RCC 7860 (cell line): Measurements from ENCODE around the gene EXOSC5.
A peak's percentile ranks its signal among the peaks of the same experiment; 100 is the strongest.
"Not testable (repeated sequence)": the region's sequence is repeated elsewhere in the genome, so short reads cannot be mapped to it uniquely, and the experiment has no call there.

ENCODE experiments used
- DNase-seq: peaks from one replicate; pipeline ENCODE4 v3.0.0-alpha.2; 2015; ENCODE audit warnings: low spot score
- FAIRE-seq: peaks from 2 replicates; lab custom pipeline; 2012; peaks lifted over from hg19 to GRCh38; lab: Jason Lieb, UNC

Gene EXOSC5

DNA sequence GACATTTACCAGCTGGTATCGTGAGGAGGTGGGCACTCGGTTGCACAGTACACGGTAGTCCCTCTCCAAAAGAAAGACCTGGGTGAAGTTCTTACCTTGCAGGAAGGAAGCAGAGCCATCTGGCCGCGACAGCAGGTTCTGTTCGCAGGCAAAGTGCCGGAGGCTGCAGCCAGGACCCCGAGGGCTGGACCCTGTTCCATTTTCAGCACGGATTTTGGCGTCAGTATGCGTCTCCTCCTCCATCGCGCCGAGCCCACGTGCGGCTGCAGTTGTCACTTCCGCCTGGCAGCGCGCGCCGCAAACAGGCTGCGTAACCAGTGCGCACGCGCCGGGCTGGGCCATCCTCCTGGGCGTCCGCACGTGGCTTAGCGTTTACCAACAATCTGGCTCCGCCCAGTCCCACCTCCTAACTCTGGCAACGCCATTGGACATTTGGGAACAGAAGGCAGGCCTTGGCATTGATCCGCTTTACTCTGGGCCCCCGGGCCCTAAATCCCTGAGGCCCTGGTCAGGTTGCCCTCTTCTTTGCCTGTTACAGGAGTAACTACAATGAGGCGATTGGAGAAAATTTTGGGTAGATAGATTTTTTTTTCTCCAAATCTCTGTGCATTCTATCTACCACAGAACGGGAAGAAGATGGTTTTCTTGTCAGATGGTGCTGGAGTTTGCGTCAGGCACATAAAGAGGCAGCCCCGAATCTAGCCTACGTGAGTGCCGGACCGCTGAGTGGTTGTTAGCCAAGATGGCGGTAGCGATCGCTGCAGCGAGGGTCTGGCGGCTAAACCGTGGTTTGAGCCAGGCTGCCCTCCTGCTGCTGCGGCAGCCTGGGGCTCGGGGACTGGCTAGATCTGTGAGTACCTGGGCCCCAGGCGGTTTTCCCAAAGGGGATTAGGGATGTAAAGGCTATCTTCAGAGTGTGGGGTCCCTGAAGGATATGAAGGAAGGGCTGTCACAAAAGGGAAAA lies at the start of gene EXOSC5, which contains the start of gene BCKDHA:
Gene EXOSC5 (minus strand): TSS at position 274 of the 964 bp plus-strand sequence. CDS start 31 bp downstream, at position 243.
Gene BCKDHA (plus strand): TSS at position 733 of the 964 bp plus-strand sequence. CDS start 10 bp downstream, at position 743.
- peak; percentile 87 for FAIRE-seq

DNA sequence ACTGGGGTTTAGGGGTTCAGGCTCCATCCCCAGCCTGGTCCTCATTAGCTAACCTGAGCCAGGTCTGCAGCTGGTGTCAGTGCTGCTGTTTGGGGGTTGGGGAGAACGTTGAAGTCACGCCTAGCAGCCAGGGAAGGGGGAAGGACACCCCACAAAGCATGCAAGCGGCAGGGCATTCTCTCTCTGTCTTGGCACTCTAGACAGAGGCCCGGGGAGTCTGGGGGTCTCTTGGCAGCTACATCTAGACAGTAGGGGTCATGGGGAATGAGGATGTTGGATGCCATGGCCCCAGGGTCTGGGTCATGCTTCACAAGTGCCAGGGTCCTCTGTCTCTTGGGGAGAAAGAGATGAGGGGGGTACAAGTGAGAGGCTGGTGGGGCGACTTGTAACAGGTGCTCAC lies 48.4 kb upstream of the EXOSC5 start:
- FAIRE-seq (no peak), DNase-seq (no peak)

More for the DNA sequence above, at the start of gene EXOSC5, which contains the start of gene BCKDHA:
- DNase-seq = peak; percentile 98

DNA sequence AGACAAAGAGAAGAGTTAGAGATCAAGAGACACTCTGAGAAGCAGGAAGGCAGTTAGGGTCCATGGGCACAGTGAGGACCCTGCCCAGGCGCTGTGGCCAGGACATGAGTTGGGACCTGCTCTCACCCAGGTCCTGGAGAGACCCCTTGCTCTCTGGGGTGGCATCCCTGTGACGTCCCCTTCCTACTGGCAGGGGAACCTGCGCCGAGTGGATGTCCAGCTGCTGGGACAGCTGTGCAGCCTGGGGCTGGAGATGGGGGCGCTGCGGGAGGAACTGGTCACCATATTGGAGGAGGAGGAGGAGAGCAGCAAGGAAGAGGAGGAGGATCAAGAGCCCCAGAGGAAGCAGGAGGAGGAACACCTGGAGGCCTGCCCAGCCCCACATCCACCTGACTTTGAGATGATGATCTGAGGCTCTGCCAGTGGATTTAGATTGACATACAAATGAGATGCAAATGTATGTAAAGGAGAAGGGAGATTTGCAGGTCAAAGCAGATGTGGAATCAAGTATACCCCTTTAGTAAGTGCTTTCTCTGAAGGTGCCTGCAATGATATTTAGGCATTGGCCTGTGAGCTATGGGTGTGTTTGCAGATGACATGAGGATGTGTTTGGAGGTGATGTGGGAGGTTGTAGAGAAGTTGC lies 46.8 kb upstream of the EXOSC5 start:
- FAIRE-seq = no peak
- no peak for DNase-seq

DNA sequence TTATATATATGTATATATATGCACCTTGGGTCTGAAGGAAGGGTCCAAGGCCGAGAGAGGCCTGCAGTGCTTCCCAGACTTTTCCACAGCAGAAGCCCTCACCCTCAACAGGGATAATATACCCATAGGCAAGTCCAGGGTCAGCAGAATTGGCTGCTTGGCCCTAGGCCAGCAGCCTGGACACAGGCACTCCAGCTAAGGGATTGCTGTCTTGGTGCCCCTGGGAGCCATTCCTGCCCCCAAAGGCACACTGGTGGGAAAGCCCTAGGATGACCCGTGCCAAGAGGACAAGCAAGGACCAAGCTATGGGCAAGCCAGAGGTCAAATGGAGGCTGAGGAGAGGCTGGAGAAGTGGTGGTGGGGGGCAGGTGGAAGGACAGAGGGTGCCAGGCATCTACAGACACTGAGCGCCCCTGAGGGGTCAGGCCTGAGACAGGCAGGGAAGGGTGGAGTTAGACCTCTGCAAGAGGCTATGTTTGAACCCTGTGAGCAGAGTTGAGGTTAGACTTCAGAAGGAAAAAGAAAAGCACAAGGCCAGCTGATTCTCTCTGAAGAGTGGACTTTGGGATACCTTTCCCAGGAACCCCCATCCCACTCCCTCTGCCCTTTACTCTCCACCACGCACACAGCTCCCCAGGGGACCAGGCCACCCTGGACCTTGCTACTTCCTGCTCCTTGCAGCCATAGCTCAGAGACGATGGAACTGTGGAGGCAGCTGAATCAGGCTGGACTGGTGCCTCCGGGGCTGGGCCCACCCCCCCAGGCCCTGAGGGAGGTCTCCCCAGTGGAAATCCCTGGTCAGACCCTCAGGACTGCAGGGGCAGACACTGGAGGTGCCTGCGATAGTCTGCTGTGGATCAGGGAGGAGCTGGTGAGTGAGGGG lies 45.6 kb upstream of the EXOSC5 start, which contains the start of gene ERICH4:
Gene ERICH4 (plus strand): TSS at position 684 of the 883 bp plus-strand sequence. CDS start 14 bp downstream, at position 698.
- FAIRE-seq = no peak
- no peak for DNase-seq

DNA sequence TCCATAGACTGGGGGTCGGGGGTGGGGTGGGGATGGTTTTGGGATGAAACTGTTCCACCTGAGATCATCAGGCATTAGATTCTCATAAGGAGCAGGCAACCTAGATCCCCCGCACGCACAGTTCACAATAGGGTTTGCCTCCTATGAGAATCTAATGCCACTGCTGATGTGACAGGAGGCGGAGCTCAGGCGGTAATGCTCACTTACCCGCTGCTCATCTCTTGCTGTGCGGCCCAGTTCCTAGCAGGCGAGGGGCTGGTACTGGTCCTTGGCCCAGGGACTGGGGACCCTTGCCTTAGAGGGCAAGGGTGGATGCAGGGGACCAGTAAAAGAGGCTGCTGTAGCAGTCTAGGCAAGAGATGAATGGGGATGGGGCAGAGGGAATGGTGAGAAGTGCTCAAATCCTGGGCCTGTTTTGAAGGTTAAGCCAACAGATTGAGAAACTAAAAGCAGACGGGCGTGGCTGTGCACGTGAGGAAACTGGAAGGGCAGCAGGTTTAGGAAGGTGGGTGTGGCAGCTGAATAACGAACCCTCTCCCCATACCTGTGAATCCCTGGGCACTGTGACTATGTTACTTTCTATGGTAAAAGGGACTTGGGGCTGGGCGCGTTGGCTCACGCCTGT lies 44.3 kb upstream of the EXOSC5 start:
- FAIRE-seq = no peak
- no peak for DNase-seq

DNA sequence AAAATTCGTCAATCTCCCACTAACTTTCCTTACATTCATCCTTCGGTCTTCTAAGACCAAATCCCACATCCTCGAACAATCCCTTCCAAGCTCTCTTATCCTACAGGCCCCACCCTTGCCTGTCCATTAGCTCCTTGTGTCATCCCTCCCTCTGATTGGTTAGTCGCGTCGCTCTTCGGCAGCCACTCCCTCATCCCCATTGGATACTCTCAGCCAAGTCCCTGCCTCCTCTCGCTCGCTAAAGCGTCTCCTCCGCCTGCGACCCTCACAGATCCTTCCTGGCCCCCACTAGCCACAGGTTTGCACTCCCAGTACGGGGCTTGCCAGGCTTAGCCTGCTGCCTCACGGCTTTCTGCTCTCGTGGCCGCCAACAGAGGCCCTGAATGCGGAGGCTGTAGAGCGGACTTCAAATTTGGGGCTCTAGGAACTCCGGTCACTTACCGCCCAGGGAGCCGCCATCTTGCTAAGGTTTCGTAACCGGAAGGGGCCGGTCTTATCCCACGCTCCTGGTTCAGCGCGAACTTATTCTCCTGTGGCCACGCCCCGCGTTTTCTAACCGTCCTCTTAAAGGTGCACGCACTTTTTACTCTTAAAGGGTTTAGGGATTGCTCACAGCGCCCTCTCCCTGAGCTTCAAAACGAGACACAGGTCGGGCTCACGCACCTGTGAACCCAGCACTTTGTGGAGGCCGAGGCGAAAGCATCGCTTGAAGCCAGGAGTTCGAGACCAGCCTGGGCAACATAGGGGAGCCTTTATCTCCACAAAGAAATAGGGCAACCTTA lies 42.5 kb upstream of the EXOSC5 start, which contains the start of gene DMAC2:
Gene DMAC2 (minus strand): TSS at position 472 of the 782 bp plus-strand sequence. CDS start 13 bp downstream, at position 459.
- DNase-seq (peak; percentile 89), FAIRE-seq (peak; percentile 85)

DNA sequence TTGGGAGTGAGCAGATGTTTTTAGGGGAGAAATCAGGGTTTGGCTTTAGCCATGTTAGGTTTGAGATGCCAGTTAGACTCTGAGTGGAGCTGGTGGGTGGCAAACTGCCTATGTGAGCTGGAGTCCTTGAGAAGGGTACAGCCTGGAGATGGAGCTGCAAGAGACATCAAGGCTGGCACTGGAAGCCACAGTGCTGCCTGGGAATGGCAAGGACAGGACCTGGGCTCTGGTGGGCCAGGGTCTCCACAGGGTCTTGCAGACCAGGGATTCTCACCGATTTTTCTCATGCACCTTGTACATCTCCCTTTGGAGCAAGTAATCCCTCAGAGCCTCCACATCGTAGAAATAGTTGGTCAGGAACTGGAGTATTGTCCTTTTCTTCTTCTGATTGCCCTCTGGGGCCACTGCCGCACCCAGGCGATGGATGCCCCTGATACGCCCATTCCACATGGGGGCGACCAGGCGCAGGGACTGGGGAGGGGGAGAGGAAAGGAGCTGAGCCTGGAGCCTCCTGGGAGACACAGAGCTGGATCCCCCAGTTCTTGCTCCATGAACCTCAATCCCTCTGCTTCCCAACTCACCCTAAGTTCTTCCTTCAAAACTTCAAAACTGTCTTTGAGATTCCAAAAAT lies 40.9 kb upstream of the EXOSC5 start:
- DNase-seq (no peak), FAIRE-seq (no peak)

DNA sequence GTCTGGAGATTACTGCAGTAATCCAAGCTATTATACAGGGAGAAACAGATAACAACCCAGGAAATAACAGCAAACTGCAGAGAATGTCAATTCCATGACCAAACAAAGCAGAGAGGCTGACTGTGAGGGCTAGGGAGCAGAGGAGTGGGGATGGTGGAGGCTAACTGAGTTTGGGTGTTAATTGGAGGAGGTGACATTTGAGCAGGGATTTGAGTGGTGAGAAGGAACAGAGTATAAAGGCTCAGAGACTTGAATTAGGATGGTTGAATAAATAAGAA lies 39.5 kb upstream of the EXOSC5 start:
- DNase-seq (no peak), FAIRE-seq (no peak)

DNA sequence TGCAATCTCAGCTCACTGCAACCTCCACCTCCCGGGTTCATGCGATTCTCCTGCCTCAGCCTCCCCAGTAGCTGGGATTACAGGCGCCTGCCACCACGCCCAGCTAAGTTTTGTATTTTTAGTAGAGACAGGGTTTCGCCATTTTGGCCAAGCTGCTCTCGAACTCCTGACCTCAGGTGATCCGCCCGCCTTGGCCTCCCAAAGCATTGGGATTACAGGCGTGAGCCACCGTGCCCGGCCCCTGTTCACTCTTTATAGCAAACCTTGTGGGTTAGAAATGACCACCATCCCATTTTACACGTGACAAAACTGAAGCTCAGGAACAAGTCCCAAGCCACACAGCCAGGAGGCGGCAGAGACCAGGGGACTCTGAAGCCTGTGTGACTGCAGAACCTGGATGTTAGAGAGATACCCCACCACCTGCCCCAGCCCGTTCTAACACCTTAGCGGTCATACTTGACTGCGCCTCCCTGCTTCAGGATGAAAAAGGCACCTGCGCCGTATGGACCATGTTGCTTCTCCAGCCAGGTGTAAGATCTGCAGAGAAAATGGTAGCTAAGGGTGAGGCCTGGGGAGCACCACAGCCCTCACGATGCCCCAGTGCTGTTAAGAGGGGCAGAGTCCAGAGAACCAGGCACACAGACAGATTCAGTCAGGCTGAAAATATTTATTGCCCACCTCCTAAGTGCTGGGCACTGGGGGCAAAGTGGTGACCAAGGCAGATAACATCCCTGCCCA lies 38.9 kb upstream of the EXOSC5 start:
- no peak for DNase-seq
- FAIRE-seq = no peak

DNA sequence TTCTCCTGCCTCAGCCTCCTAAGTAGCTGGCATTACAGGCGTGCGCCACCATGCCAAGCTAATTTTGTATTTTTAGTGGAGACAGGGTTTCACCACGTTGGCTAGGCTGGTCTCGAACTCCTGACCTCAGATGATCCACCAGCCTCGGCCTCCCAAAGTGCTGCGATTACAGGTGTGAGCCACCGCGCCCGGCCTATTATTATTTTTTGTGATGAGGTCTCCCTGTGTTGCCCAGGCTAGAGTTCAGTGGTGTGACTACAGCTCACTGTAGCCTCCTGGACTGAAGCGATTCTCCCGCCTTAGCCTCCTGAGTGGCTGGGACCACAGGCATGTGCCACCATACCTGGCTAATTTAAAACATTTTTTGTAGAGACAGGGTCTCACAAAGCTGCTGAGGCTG lies 38.2 kb upstream of the EXOSC5 start:
- FAIRE-seq, DNase-seq: not testable (repeated sequence)

DNA sequence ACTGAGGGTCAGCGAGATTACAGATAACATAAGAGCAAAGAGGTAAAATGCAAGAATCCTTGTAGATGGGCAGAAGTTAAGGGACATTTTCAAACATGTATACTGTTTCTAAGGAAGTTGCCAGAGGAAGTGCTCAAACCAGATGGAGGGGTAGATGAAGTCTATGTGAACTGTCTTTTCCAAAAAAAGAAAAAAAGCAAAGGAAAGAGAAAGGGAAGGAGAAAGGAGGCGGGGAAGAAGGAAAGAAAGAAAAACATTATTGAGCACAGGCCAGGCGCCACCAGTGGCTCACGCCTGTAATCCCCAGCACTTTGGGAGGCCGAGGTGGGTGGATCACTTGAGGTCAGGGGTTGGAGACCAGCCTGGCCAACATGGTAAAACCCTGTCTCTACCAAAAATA lies 37.3 kb upstream of the EXOSC5 start:
- no peak for DNase-seq
- FAIRE-seq = no peak

DNA sequence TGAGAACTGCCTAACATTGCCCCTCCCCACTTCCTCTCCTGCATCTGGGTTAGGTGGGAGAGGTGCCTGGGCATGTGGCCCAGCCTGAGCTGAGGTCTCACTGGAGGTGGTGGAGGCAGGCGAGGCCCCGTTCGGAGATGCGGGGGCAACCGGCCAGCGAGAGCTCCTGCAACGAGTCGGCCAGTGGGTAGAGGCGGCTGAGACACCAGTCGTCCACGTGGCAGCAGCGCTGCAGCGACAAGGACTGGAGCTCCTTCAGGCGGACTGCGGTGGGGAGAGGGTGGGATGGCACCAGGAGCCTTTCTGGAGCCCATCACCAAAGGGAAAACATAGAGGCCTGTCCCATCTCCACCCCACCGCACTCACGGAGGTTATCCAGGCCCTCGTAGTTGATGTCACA lies 36.0 kb upstream of the EXOSC5 start:
- FAIRE-seq (no peak), DNase-seq (no peak)

DNA sequence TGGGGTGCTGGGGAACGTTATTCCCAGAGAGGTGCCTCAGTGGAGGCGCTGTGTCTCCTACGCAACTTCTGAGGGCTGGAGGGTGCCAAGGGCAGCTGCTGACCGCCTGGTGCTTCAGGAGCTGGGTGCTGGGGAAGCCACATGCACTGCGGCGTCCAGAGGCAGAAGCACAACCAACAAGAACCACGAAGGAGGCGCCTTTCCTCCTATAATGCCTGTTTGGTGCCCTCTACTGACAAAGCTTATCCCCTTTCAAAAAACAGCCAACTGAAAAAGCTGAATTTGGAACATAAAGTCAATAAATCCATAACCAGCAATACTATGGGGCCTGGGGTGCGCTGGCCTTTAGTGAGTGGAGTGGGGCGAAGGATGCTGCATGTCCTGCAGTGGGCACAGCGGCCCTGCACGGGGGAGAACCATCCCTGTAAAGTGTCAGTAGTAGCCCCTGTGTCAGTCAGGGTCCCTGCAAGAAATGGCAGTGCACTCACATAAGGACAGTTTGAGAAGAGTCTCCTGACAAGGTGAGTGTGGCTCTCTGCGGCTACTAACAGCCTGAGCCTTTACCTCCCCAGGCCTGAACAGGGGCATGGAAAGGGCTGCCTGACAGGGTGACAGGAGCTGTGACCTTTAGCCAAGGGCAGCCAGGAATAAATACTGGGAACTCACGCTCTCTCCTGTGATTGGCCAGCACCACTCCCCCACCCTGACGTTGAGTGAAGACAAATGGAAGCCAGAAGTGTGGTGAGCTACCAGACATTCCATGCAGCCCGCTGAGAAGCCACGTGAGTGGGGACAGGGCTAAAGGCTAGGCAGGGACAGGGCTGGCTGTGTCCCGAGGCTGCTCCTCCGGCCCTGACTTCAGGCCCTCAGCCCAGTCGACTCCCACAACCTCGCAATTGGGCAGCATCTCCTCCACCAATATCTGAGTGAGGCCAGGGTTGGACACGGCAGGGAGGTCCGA lies 34.5 kb upstream of the EXOSC5 start:
- DNase-seq (no peak), FAIRE-seq (no peak)

DNA sequence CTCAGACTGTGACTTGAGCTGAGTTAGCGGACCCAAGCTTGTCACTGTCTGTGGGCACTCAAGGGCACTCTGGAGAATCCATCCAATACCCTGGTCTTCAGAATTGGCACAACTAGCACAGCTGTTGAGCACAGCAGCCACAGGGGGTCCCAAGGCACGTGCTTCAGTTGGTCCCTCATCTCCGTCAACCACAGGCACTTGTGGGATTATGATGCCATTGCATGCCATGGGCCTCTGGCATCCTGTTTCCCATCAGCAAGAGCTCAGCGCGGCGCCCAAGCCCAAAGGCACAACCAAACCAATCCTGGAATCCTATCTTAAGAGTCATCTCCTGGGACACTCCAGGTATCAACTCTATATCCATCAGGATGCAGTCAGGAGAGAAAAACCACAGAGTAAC lies 33.8 kb upstream of the EXOSC5 start:
- DNase-seq (peak; percentile 7), FAIRE-seq (no peak)

DNA sequence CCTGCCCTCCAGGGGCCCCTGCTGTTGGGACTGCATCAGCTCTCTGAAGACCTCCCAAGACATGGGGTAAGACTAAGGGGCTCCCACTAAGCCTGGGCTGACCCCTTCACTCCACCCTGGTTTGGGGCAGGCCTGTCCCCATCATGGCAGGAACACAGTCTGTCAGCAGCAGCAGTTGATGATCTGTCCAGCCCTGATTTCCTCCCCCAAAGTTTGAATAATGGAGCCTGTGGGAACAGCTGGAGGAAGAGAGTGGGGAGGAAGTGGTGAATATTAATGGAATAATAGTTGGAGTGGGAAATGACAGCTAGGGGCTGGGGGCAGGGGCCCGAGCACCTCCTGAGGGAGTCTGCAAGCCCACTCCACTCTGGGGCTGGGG lies 31.3 kb upstream of the EXOSC5 start:
- no peak for FAIRE-seq

DNA sequence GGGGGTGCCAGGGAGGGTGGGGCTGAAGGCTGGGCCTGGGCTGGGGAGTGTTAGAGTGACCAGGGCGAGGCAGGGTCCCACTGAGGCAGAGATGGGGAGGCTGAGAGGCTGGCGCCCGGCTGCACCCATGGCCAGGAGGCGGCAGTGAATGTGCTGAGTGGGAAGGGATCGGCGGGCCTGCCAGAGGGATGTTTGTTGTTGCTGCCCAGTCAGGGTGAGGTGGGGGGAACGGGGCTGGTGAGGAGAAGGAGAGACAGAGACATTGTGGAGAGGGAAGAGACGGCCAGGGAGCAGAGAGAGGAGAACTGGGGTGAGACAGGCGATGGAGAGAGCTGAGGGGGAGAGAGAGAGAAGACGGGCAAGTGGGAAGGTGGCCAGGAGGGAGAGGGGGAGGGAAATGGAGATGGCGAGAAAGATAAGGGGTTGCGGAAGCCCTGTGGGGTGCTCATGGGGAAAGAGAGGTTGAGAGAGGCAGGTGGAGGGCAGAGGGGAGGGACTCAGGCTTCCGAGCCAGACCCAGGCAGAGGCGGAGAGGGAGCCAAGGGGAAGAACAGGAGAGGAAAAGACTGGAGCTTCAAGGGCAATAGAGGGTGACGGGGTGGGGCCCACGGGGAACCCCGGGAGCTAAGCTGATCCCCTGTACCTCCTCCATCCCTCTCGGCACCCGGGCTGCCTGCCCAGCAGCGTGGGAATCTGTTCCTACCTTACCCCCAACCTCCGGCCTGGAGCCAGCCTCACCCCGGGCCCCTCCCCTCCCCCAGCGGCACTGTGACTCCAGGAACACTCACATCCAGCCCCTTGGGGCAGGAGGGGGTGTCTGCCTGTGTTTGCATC lies 30.7 kb upstream of the EXOSC5 start:
- FAIRE-seq (no peak), DNase-seq (no peak)

More for the DNA sequence above, 31.3 kb upstream of the EXOSC5 start:
- no peak for DNase-seq
